ENCODE results near the gene NUP210L.

- no peak for TF ChIP-seq CTCF (IDR thresholded peaks at IDR 0.05 in 4 of 5, conservative IDR thresholded peaks at IDR 0.05 in 1 of 5)
- TF ChIP-seq POLR2A (IDR thresholded peaks at IDR 0.05) = no peak
These were observed 63.2 kb downstream of the NUP210L start for GRCh38 chr1:154091706-154092105.
